DLD1 (cell line): ENCODE measurements around the gene HFM1.

Source experiments
- in situ Hi-C: cut with HindIII; loops from 2 replicates; pipeline ENCODE4 v1.10.0; 2017; ENCODE audit warnings: low sequenced_read_pairs

HFM1 gene

GRCh38 chr1:91273875-91274274 lies 130.8 kb downstream of the HFM1 start:
- in situ Hi-C loops: no loop called here

- in situ Hi-C loops: no loop called here
Observed at GRCh38 chr1:91261655-91262054, 143.0 kb downstream of the HFM1 start.

GRCh38 chr1:91245435-91245834 lies 159.2 kb downstream of the HFM1 start:
- in situ Hi-C loops: no loop called here

GRCh38 chr1:91244737-91245136 lies 159.9 kb downstream of the HFM1 start:
- in situ Hi-C loops: no loop called here

DNA sequence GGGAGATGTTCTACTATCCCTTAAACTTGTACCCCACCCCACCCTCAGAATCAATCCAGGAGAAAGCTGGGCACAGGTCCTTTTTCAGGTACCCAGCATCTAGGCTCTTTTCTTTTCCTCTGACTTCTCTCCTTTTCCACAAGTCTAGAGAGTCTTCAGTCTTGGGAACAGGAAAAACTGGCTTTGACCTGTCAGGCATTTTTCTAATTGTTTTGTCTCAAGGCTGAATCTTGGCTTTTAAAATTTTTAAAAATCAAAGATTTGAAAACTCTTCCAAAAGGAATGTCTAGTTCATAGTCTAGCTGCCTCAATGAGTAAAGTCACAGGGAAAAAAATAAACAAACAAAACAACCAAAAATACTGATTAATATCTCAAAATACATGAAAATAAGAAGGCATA lies 161.5 kb downstream of the HFM1 start:
- in situ Hi-C loops: no loop called here

GRCh38 chr1:91234181-91234580 lies 170.5 kb downstream of the HFM1 start:
- in situ Hi-C loops: no loop called here

- in situ Hi-C loops: no loop called here
Observed at GRCh38 chr1:91226741-91227140, 177.9 kb downstream of the HFM1 start.

- in situ Hi-C loops: no loop called here
Observed at GRCh38 chr1:91224878-91225277, 179.8 kb downstream of the HFM1 start.

DNA sequence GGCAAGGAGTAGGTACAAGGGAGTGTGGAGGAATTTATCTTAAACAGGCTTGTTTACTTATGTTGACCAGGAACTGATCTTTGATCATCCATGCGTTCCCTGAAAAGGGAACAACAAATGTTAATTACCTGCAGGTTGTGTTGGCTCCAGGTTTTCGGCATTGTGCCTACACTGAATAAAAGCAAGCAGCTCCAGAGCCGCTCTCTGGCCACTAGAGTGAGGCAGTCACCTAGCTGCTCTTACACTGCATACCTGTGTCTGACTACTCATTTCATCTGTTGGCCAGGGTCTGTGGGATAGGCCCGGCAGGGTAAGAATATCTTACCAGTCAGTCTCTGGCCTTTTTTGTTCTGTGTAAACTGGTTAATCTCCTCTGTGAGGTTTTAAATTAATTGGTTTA lies 183.6 kb downstream of the HFM1 start:
- in situ Hi-C loops: no loop called here

DNA sequence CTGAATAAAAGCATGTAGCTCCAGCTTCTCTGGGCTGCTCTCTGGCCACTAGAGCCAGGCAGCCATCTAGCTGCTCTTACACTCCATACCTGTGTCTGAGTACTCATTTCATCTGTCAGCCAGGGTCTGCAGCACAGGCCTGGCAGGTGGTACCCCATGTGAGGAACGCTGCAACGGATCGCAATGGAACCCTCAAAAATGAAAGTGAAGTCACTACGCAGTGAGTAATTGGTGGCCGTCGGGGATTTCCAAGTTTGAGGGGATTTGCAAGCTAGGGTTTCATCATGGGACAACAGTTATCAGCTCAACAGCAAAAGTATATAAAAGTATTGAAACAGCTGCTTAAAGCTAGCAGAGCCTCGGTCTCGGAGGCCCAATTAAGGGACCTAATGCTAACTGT lies 186.7 kb downstream of the HFM1 start:
- in situ Hi-C loops: no loop called here
